Fibroblast of the aortic adventitia (primary cell): Measurements from ENCODE around the gene C9orf152. TPM values are rescaled to one million over a fixed set of nuclear protein-coding genes. Genes with fewer than 3 reads are reported as not detected.
"Not testable (repeated sequence)": the region's sequence is repeated elsewhere in the genome, so short reads cannot be mapped to it uniquely, and the experiment has no call there.

Experiments used
- DNase-seq: peaks from one replicate; pipeline ENCODE4 v3.0.0-alpha.2; 2010; ENCODE audit warnings: low read depth
- H3K4me3 ChIP-seq: 2 replicates; pipeline ENCODE4 v1.5.1; 2011; ENCODE audit warnings: low read depth, mild to moderate bottlenecking, control low read depth, low read length, moderate library complexity
- CTCF ChIP-seq: IDR thresholded peaks from 2 replicates; pipeline ENCODE4 v1.5.1; 2011; ENCODE audit warnings: mild to moderate bottlenecking, low read length, control low read depth, inconsistent platforms; ENCODE audit not compliant: insufficient read depth
- total RNA-seq: library from RNA; depleted of rRNA; stranded (reverse); fragments of >200 nt; gene quantifications from 2 replicates; pipeline ENCODE4 v1.2.3, GENCODE V29; 2012; ENCODE audit warnings: low replicate concordance

C9orf152 gene
- total RNA-seq, 1 donor, result not detected

- DNase-seq, result peak; percentile 17
- TF ChIP-seq CTCF, result no peak
- no peak overlapping the region for H3K4me3 ChIP-seq
Measured at GRCh38 chr9:110214586-110215355, 6.8 kb upstream of the C9orf152 start.

GRCh38 chr9:110214090-110214489, 6.1 kb upstream of the C9orf152 start:
- DNase-seq, result no peak
- no peak for TF ChIP-seq CTCF
- no peak overlapping the region for H3K4me3 ChIP-seq

- TF ChIP-seq CTCF, result no peak
- no peak for DNase-seq
- H3K4me3 ChIP-seq, result no peak overlapping the region
Measured at GRCh38 chr9:110213413-110214044, 5.6 kb upstream of the C9orf152 start.

- H3K4me3 ChIP-seq, result no peak overlapping the region
- no peak for TF ChIP-seq CTCF
- DNase-seq, result no peak
Measured at GRCh38 chr9:110207071-110207641, 803 bp downstream of the C9orf152 start.

- DNase-seq, result no peak
- TF ChIP-seq CTCF, result no peak
- H3K4me3 ChIP-seq, result no peak overlapping the region
Measured at GRCh38 chr9:110206389-110206788, 1.6 kb downstream of the C9orf152 start.

GRCh38 chr9:110205612-110206011, 2.3 kb downstream of the C9orf152 start:
- DNase-seq, result not testable (repeated sequence)

GRCh38 chr9:110202232-110202631, 5.7 kb downstream of the C9orf152 start:
- no peak overlapping the region for H3K4me3 ChIP-seq
- DNase-seq, result no peak
- no peak for TF ChIP-seq CTCF

More at GRCh38 chr9:110205612-110206011, 2.3 kb downstream of the C9orf152 start:
- not testable (repeated sequence) for H3K4me3 ChIP-seq
